ENCODE results near the gene KMT2E.
A peak's percentile ranks its signal among the peaks of the same experiment; 100 is the strongest.

Gene KMT2E

GRCh38 chr7:105084581-105084980, 70.6 kb downstream of the KMT2E start:
- Histone ChIP-seq H3K9ac (ENCODE audit: insufficient read length) (no peak overlapping the region), H3K9me3 (ENCODE audit: low read depth, low read length) (no peaks in the 10 kb centered on the region), H3K4me3 (no peak overlapping the region), H3K27ac (no peak overlapping the region), H3K36me3 (ENCODE audit: insufficient read depth, low read length) (peaks cover 51% of the 10 kb centered on the region)
- TF ChIP-seq EZH2 (IDR thresholded peaks at IDR 0.05) = no peak
- no peak for TF ChIP-seq POLR2AphosphoS5 (IDR thresholded peaks at IDR 0.05; ENCODE audit: borderline replicate concordance, low read depth, low read length)
- TF ChIP-seq FOXP2 (optimal IDR thresholded peaks at IDR 0.05; ENCODE audit: control extremely low read depth, extremely low read length, insufficient read depth) = no peak
- peak; percentile 51 for DNase-seq (ENCODE audit: low read depth, low spot score)

- peaks cover 49% of the 10 kb centered on the region for H3K36me3 ChIP-seq (ENCODE audit: insufficient read depth, low read length)
- DNase-seq (ENCODE audit: low read depth, low spot score) = no peak
- no peak overlapping the region for H3K27ac ChIP-seq
- TF ChIP-seq EZH2 (IDR thresholded peaks at IDR 0.05) = no peak
- no peak for TF ChIP-seq FOXP2 (optimal IDR thresholded peaks at IDR 0.05; ENCODE audit: control extremely low read depth, extremely low read length, insufficient read depth)
- TF ChIP-seq POLR2AphosphoS5 (IDR thresholded peaks at IDR 0.05; ENCODE audit: borderline replicate concordance, low read depth, low read length) = no peak
- H3K9ac ChIP-seq (ENCODE audit: insufficient read length) = no peak overlapping the region
- H3K9me3 ChIP-seq (ENCODE audit: low read depth, low read length) = no peaks in the 10 kb centered on the region
- no peak overlapping the region for H3K4me3 ChIP-seq
Observed at GRCh38 chr7:105086850-105087249, 72.8 kb downstream of the KMT2E start.

- no peaks in the 10 kb centered on the region for H3K9me3 ChIP-seq (ENCODE audit: low read depth, low read length)
- peaks cover 49% of the 10 kb centered on the region for H3K36me3 ChIP-seq (ENCODE audit: insufficient read depth, low read length)
- H3K27ac ChIP-seq = no peak overlapping the region
- DNase-seq (ENCODE audit: low read depth, low spot score) = no peak
- no peak overlapping the region for H3K9ac ChIP-seq (ENCODE audit: insufficient read length)
- TF ChIP-seq POLR2AphosphoS5 (IDR thresholded peaks at IDR 0.05; ENCODE audit: borderline replicate concordance, low read depth, low read length) = no peak
- no peak for TF ChIP-seq FOXP2 (optimal IDR thresholded peaks at IDR 0.05; ENCODE audit: control extremely low read depth, extremely low read length, insufficient read depth)
- TF ChIP-seq EZH2 (IDR thresholded peaks at IDR 0.05) = no peak
- H3K4me3 ChIP-seq = no peak overlapping the region
Observed at GRCh38 chr7:105087981-105088380, 74.0 kb downstream of the KMT2E start.

GRCh38 chr7:105088456-105088855, 74.5 kb downstream of the KMT2E start:
- Histone ChIP-seq H3K4me3 (no peak overlapping the region), H3K9me3 (ENCODE audit: low read depth, low read length) (no peaks in the 10 kb centered on the region), H3K27ac (no peak overlapping the region), H3K36me3 (ENCODE audit: insufficient read depth, low read length) (peaks cover 48% of the 10 kb centered on the region), H3K9ac (ENCODE audit: insufficient read length) (no peak overlapping the region)
- TF ChIP-seq FOXP2 (optimal IDR thresholded peaks at IDR 0.05; ENCODE audit: control extremely low read depth, extremely low read length, insufficient read depth) (no peak), POLR2AphosphoS5 (IDR thresholded peaks at IDR 0.05; ENCODE audit: borderline replicate concordance, low read depth, low read length) (no peak), EZH2 (IDR thresholded peaks at IDR 0.05) (no peak)
- DNase-seq (ENCODE audit: low read depth, low spot score) = no peak

- Histone ChIP-seq H3K9me3 (ENCODE audit: low read depth, low read length) (no peaks in the 10 kb centered on the region), H3K27ac (no peak overlapping the region), H3K9ac (ENCODE audit: insufficient read length) (no peak overlapping the region), H3K4me3 (no peak overlapping the region), H3K36me3 (ENCODE audit: insufficient read depth, low read length) (peaks cover 58% of the 10 kb centered on the region)
- no peak for DNase-seq (ENCODE audit: low read depth, low spot score)
- TF ChIP-seq EZH2 (IDR thresholded peaks at IDR 0.05) = no peak
- TF ChIP-seq FOXP2 (optimal IDR thresholded peaks at IDR 0.05; ENCODE audit: control extremely low read depth, extremely low read length, insufficient read depth) = no peak
- no peak for TF ChIP-seq POLR2AphosphoS5 (IDR thresholded peaks at IDR 0.05; ENCODE audit: borderline replicate concordance, low read depth, low read length)
Observed at GRCh38 chr7:105094966-105095365, 81.0 kb downstream of the KMT2E start.

GRCh38 chr7:105096306-105096705, 82.3 kb downstream of the KMT2E start:
- Histone ChIP-seq H3K4me3 (no peak overlapping the region), H3K36me3 (ENCODE audit: insufficient read depth, low read length) (peaks cover 50% of the 10 kb centered on the region), H3K27ac (no peak overlapping the region), H3K9me3 (ENCODE audit: low read depth, low read length) (no peaks in the 10 kb centered on the region), H3K9ac (ENCODE audit: insufficient read length) (no peak overlapping the region)
- no peak for DNase-seq (ENCODE audit: low read depth, low spot score)
- no peak for TF ChIP-seq POLR2AphosphoS5 (IDR thresholded peaks at IDR 0.05; ENCODE audit: borderline replicate concordance, low read depth, low read length)
- TF ChIP-seq FOXP2 (optimal IDR thresholded peaks at IDR 0.05; ENCODE audit: control extremely low read depth, extremely low read length, insufficient read depth) = no peak
- TF ChIP-seq EZH2 (IDR thresholded peaks at IDR 0.05) = no peak

GRCh38 chr7:105097619-105098018, 83.6 kb downstream of the KMT2E start:
- Histone ChIP-seq H3K36me3 (ENCODE audit: insufficient read depth, low read length) (peaks cover 43% of the 10 kb centered on the region), H3K27ac (no peak overlapping the region; the same call in 1 of the 2 replicates), H3K9ac (ENCODE audit: insufficient read length) (no peak overlapping the region), H3K4me3 (no peak overlapping the region), H3K9me3 (ENCODE audit: low read depth, low read length) (no peaks in the 10 kb centered on the region)
- DNase-seq (ENCODE audit: low read depth, low spot score) = no peak
- TF ChIP-seq POLR2AphosphoS5 (IDR thresholded peaks at IDR 0.05; ENCODE audit: borderline replicate concordance, low read depth, low read length) (no peak), EZH2 (IDR thresholded peaks at IDR 0.05) (no peak), FOXP2 (optimal IDR thresholded peaks at IDR 0.05; ENCODE audit: control extremely low read depth, extremely low read length, insufficient read depth) (no peak)

- H3K27ac ChIP-seq = peak overlapping the region; percentile 2; the same call in 1 of the 2 replicates
- H3K9ac ChIP-seq (ENCODE audit: insufficient read length) = no peak overlapping the region
- no peak for DNase-seq (ENCODE audit: low read depth, low spot score)
- H3K4me3 ChIP-seq = no peak overlapping the region
- no peaks in the 10 kb centered on the region for H3K9me3 ChIP-seq (ENCODE audit: low read depth, low read length)
- TF ChIP-seq EZH2 (IDR thresholded peaks at IDR 0.05) (no peak), POLR2AphosphoS5 (IDR thresholded peaks at IDR 0.05; ENCODE audit: borderline replicate concordance, low read depth, low read length) (no peak), FOXP2 (optimal IDR thresholded peaks at IDR 0.05; ENCODE audit: control extremely low read depth, extremely low read length, insufficient read depth) (no peak)
- H3K36me3 ChIP-seq (ENCODE audit: insufficient read depth, low read length) = peaks cover 42% of the 10 kb centered on the region
Observed at GRCh38 chr7:105098863-105099515, 85.0 kb downstream of the KMT2E start.

- H3K9me3 ChIP-seq (ENCODE audit: low read depth, low read length) = no peaks in the 10 kb centered on the region
- no peak overlapping the region for H3K9ac ChIP-seq (ENCODE audit: insufficient read length)
- no peak overlapping the region for H3K27ac ChIP-seq
- H3K4me3 ChIP-seq = no peak overlapping the region
- TF ChIP-seq EZH2 (IDR thresholded peaks at IDR 0.05) (no peak), POLR2AphosphoS5 (IDR thresholded peaks at IDR 0.05; ENCODE audit: borderline replicate concordance, low read depth, low read length) (no peak), FOXP2 (optimal IDR thresholded peaks at IDR 0.05; ENCODE audit: control extremely low read depth, extremely low read length, insufficient read depth) (no peak)
- DNase-seq (ENCODE audit: low read depth, low spot score) = no peak
- H3K36me3 ChIP-seq (ENCODE audit: insufficient read depth, low read length) = peaks cover 48% of the 10 kb centered on the region
Observed at GRCh38 chr7:105101864-105102263, 87.9 kb downstream of the KMT2E start.

Measured in SK-N-MC (cell line).